ENCODE measurements around the gene SORCS3.

DNA sequence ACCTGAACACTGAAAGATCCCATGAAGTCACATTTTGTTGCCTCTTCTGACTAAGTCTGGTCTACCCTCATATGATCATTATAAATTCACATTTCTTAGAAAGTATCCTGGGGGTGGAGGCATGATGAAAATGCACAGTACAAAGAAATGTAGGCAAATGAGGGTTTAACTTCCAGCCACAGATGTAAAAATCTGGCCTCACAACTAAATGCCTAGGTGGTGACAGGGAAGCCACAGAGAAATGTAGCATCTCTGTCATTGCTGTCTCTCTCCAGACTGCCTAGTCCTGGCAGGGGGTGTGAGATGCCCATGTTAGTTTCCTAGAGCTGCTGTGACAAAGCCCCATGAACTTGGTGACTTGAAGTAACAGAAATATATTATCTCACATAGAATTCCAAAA is 395.9 kb downstream of the SORCS3 start:
- TF ChIP-seq POLR2A (IDR thresholded peaks at IDR 0.05; ENCODE audit: low read depth, low read length) (no peak), TAF1 (IDR thresholded peaks at IDR 0.05; ENCODE audit: low read depth, low read length) (no peak), SPI1 (IDR thresholded peaks at IDR 0.05; ENCODE audit: low read depth, low read length) (no peak), POLR2AphosphoS5 (IDR thresholded peaks at IDR 0.05; ENCODE audit: low read depth, low read length) (no peak)
